Stimulated activated CD8-positive, alpha-beta memory T cell treated with anti-CD3 and anti-CD28 coated beads, Interleukin-12 subunit alpha, Interleukin-12 subunit beta, amount 100 ng/mL, for 1 hour (primary cell): ENCODE measurements around the gene ATG3.
"Not testable (repeated sequence)": the region's sequence is repeated elsewhere in the genome, so short reads cannot be mapped to it uniquely, and the experiment has no call there.

Experiments
- DNase-seq: peaks from one replicate; pipeline ENCODE4 v3.0.0-alpha.2; 2020; ENCODE audit warnings: low read depth

ATG3 gene

GRCh38 chr3:112560721-112561483 is 860 bp downstream of the ATG3 start:
- peak; percentile 32 for DNase-seq

- no peak for DNase-seq
These were observed 1.5 kb downstream of the ATG3 start for GRCh38 chr3:112560307-112560706.

- DNase-seq: no peak
These were observed 3.8 kb downstream of the ATG3 start for GRCh38 chr3:112557976-112558375.

- no peak for DNase-seq
These were observed 6.1 kb downstream of the ATG3 start for GRCh38 chr3:112555535-112556170.

- DNase-seq: no peak
These were observed 10.9 kb downstream of the ATG3 start for GRCh38 chr3:112550859-112551258.

- DNase-seq: no peak
These were observed 15.5 kb downstream of the ATG3 start for GRCh38 chr3:112546216-112546759.

- no peak for DNase-seq
These were observed 21.7 kb downstream of the ATG3 start for GRCh38 chr3:112539825-112540650.

- no peak for DNase-seq
These were observed 30.4 kb downstream of the ATG3 start for GRCh38 chr3:112531358-112531781.

GRCh38 chr3:112530573-112530972 is 31.2 kb downstream of the ATG3 start:
- DNase-seq: no peak

- DNase-seq: not testable (repeated sequence)
These were observed 37.6 kb downstream of the ATG3 start for GRCh38 chr3:112524127-112524526.

GRCh38 chr3:112519424-112520001 is 42.2 kb downstream of the ATG3 start:
- DNase-seq: no peak

- DNase-seq: not testable (repeated sequence)
These were observed 42.8 kb downstream of the ATG3 start for GRCh38 chr3:112518970-112519369.

- no peak for DNase-seq
These were observed 47.1 kb downstream of the ATG3 start for GRCh38 chr3:112514527-112515128.

- no peak for DNase-seq
These were observed 49.4 kb downstream of the ATG3 start for GRCh38 chr3:112512320-112512719.

- no peak for DNase-seq
These were observed 52.9 kb downstream of the ATG3 start for GRCh38 chr3:112508860-112509259.

GRCh38 chr3:112508261-112508660 is 53.5 kb downstream of the ATG3 start:
- DNase-seq: no peak

- no peak for DNase-seq
These were observed 55.9 kb downstream of the ATG3 start for GRCh38 chr3:112505907-112506306.

GRCh38 chr3:112504123-112504522 is 57.6 kb downstream of the ATG3 start:
- no peak for DNase-seq

GRCh38 chr3:112503304-112503972 is 58.3 kb downstream of the ATG3 start:
- DNase-seq: no peak

GRCh38 chr3:112500621-112501020 is 61.1 kb downstream of the ATG3 start:
- no peak for DNase-seq
